HG03025 (cell line): ENCODE measurements around the gene CCDC38.

Experiments
- ATAC-seq: cut with Tn5 transposase; IDR thresholded peaks from one replicate; pipeline ENCODE4 v1.9.1; 2021; ENCODE audit warnings: mild to moderate bottlenecking, moderate library complexity; ENCODE audit not compliant: unreplicated experiment, low FRiP score

Gene CCDC38

GRCh38 chr12:95963096-95963495 is 20.7 kb upstream of the CCDC38 start:
- ATAC-seq = no peak

GRCh38 chr12:95962222-95962621 is 19.8 kb upstream of the CCDC38 start:
- no peak for ATAC-seq

DNA sequence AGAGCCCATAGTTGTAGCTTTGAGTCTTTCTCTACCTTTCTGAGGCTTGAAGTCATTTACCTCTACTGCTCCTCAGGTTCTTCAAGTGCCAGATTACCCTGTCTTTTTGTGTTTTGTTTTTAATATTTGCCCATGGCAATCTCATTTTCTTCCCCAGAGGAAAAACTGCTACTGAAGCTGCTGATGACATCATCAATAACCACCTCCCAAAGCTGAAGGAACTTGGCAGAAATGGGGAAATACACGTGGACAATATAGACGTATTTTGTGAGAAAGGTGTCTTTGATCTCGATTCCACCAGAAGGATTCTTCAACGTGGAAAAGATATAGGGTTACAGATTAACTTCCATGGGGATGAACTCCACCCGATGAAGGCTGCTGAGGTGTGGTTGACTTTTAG is 17.8 kb upstream of the CCDC38 start:
- no peak for ATAC-seq

DNA sequence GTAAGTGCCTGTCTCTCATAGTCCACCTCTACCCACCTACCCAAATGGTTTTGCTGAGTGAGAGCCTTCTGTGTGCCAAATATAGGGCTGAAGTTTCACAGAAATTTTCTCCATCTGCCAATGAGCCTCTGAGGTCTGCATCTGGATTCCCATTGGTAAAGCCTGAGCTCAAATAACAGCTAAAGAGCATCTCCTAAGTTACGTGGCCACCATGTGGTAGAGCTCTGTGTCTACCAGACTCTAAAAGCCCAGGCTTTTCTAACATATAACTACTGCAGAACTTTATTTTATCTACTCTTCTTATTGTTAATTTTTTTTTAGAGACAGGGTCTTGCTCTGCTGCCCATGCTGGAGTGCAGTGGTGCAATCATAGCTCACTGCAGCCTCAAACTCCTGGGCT is 16.7 kb upstream of the CCDC38 start:
- no peak for ATAC-seq

DNA sequence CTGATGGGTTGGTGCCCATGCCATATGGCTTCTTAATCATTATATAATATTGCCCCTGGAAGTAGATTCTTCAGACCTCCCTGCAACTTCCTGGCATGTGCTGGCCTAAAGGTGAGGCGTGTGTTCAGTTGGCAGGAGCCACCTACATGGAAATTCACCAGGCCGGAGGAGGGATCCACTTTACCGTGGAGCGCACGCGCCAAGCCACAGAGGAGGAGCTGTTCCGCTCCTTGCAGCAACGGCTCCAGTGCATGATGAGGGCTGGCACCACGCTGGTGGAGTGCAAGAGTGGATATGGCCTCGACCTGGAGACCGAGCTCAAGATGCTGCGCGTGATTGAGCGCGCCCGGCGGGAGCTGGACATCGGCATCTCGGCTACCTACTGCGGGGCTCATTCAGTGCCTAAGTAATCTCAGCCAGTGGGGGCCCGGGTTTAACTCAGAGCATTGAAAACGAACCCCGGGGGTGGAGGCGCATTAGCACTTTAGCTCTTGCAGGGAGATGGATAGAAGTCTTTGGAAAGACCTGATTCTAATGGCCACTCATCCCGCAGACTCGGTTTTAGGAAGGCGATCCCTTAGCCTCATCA is 14.2 kb upstream of the CCDC38 start:
- no peak for ATAC-seq

DNA sequence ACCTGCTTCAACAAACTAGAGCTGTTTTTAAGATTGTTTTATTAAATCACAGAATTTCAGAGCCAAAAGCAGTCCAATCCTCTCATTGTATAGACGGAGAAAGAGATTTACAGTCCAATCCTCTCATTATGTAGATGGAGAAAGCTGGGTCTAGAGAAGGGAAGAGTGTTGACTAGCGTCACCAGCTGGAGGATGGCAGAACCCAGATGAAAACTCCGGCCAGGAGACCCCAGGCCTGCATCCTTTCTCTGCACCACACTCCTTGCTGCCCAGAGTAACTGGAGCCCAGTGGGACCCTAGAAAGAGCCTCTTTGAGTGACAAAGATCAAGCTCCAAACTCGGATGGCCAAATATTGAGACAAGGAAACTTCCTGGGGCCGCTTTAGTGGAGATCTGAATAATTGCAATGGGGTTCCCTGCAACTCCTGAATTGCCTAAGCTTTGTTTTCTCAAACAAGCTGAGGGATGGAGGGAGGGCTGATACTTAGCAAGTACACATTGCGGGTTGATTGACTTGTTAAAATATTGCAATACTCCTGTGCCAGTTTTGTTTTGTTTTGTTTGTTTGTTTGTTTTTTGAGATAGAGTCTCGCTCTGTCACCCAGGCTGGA is 13.2 kb upstream of the CCDC38 start:
- no peak for ATAC-seq

DNA sequence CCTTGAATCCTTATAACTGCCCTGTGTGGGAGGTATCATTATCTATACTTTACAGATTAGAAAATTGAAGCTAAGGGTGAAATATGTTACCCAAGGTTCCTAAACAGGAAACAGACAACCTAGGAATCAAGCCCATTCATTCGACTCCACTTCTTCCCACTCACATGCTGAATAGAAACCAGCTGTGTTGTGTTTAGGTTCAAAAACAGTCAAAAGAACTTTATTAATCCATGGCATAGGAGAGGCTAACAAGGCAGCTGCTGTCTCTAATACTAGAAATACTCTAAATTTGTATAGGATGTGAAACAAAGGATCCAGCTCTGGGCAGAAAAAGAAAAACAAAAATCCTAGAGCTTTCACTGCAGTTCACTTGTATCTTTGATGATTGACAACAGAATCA is 10.6 kb upstream of the CCDC38 start:
- ATAC-seq = no peak

DNA sequence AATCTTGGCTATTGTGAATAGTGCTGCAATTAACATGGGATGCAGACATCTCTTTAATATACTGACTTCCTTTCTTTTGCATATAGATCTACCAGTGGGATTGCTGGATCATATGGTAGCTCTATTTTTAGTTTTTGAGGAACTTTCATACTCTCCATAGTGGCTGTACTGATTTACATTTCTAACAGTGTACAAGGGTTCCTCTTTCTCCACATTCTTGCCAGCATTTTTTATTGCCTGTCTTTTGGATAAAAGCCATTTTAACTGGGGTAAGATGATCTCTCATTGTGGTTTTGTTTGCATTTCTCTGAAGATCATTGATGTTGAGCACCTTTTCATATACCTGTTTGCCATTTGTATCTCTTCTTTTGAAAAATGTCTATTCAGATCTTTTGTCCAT is 9.1 kb upstream of the CCDC38 start:
- ATAC-seq = no peak

- no peak for ATAC-seq
Measured at GRCh38 chr12:95949477-95950206, 7.2 kb upstream of the CCDC38 start.

GRCh38 chr12:95944108-95944704 is 1.8 kb upstream of the CCDC38 start:
- ATAC-seq = no peak

- peak; percentile 57 for ATAC-seq
Measured at GRCh38 chr12:95943330-95943842, 972 bp upstream of the CCDC38 start, which contains the start of gene AMDHD1. TSS of gene AMDHD1 (plus strand) at chr12:95943331. CDS start at chr12:95943399, 68 bp downstream.

DNA sequence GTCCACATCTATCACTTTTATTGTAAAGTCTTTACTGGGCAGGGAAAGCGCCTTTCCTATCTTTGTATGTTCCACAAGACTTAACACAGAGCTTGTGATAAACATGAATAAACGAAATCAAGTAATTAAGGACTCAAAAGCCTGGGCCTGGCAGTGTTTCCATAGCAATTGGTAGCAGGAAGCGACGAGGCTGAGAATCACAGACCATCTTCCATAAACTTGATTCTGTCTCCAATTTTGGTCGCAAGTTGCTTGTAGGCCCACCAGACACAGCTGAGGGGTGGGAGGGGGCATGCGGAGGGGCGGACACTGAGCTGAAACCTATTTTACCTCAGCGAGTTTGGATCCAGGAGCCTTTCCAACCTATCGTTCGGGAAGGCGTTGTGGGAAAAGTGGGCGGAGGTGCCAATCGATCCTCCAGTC is 302 bp downstream of the CCDC38 start:
- ATAC-seq = no peak

GRCh38 chr12:95940514-95940913 is 1.9 kb downstream of the CCDC38 start:
- no peak for ATAC-seq

GRCh38 chr12:95922231-95922630 is 20.2 kb downstream of the CCDC38 start:
- ATAC-seq = no peak

GRCh38 chr12:95919110-95919509 is 23.3 kb downstream of the CCDC38 start:
- no peak for ATAC-seq

DNA sequence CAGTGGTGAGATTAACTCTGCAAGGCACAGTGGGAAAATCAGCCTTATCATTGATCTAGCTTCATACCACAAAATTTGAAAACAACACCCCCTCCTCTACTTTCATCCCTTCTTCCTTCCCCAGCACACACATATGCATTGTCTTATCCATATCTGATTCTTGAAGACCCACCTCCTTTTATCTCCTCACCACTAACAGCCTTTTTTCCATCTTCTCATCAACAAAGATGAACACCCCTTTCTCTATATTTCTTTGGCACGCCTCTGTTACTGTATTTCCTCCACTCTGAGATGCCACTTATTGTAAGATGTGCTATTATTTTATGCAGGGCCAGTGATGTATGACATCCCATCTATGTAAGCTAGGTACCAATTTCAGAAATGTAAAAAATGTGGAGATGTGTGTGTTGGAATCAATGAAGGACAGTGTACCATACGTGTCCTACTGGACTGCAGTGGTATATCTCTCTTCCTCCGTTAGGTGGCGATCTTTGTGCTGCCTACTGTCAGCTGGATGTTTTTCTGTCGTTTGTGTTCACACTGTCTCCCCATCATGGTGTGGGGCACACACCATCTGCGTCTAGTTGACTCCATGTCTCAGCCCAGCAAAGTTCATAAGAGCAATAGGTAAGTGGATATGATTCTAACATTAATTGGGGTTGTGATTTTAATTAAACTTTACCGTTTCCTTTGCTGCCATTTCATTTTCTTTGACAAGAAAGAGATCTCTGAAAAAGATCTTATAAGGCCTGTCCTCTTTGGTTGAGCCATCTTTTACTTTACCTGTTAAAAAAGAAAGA is 24.0 kb downstream of the CCDC38 start:
- ATAC-seq = peak; percentile 75

- ATAC-seq = no peak
Measured at GRCh38 chr12:95909871-95910270, 32.5 kb downstream of the CCDC38 start.

DNA sequence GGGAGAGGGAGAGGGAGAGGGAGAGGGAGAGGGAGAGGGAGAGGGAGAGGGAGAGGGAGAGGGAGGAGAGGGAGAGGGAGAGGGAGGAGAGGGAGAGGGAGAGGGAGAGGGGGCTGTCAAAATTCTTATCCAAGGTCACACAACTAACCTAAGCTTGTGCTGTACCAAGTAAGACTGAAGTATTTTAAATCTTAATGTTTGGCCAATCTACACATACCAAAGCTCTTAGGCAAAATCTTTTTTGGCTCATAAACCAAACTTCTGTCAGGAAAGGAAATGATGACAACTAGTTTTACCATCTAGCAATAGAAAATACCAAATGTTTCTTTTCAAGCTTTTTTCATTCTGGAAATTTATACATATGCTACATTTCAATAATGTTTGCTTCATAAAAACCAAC is 33.8 kb downstream of the CCDC38 start:
- ATAC-seq = no peak

- ATAC-seq = no peak
Measured at GRCh38 chr12:95898081-95898480, 44.3 kb downstream of the CCDC38 start.

GRCh38 chr12:95896846-95897245 is 45.6 kb downstream of the CCDC38 start:
- ATAC-seq = no peak
